Testis (tissue), 3 donors: ENCODE measurements around the gene HMGXB3. TPM values are rescaled to one million over a fixed set of nuclear protein-coding genes. Genes with fewer than 3 reads are reported as not detected.

ENCODE experiments used
- DNase-seq: peaks from one replicate; pipeline ENCODE4 v3.0.0-alpha.2; 2019
- H3K27ac ChIP-seq, 2 donors: fragments of 200-600 bp; sonication (generic); one replicate each; pipeline ENCODE4 v1.5.1; 2019
- H3K27me3 ChIP-seq: fragments of 200-600 bp; sonication (generic); one replicate; pipeline ENCODE4 v1.5.1; 2019
- H3K36me3 ChIP-seq: fragments of 200-600 bp; sonication (generic); one replicate; pipeline ENCODE4 v1.5.1; 2017; ENCODE audit warnings: low read depth; ENCODE audit errors: missing control alignments
- H3K4me1 ChIP-seq: fragments of 200-600 bp; sonication (generic); one replicate; pipeline ENCODE4 v1.5.1; 2019
- H3K4me3 ChIP-seq, 2 donors: fragments of 200-600 bp; sonication (generic); one replicate each; pipeline ENCODE4 v1.5.1; 2017 to 2019
- H3K9me3 ChIP-seq: fragments of 200-600 bp; sonication (generic); one replicate; pipeline ENCODE4 v1.5.1; 2017
- CTCF ChIP-seq, 3 experiments: fragments of 450-650 bp in 2 of 3; fragments of 200-600 bp in 1 of 3; sonication (generic) in 1 of 3; IDR thresholded peaks; one replicate each; pipeline ENCODE4 v1.5.1; 2016 to 2019; ENCODE audit warnings: antibody characterized with exemption in 3 of 3, mild to moderate bottlenecking in 2 of 3, moderate library complexity in 1 of 3
- POLR2A ChIP-seq: fragments of 450-650 bp; IDR thresholded peaks from one replicate; pipeline ENCODE4 v1.6.1; 2017; ENCODE audit warnings: antibody characterized with exemption, mild to moderate bottlenecking, moderate library complexity
- WGBS, 2 donors: methylation state at CpG; one replicate each; pipeline ENCODE4 v1.1.5; 2018; 5-methylcytosine and 5-hydroxymethylcytosine counted together
- intact Hi-C: fragments of 100-400 bp; cut with DNase I; formaldehyde crosslinking; loops from one replicate; pipeline ENCODE4 v1.15.1; 2023; ENCODE audit warnings: low total_unique reads
- polyA plus RNA-seq: library from polyadenylated mRNA; stranded (reverse); fragments of 350-450 nt; fragmentation: Illumina TruSeq; extraction: RNeasy Lipid Tissue Mini Kit (QIAGEN cat#74804); gene quantifications from one replicate; pipeline ENCODE4 v1.2.3, GENCODE V29; 2014; ENCODE audit warnings: low read depth, low replicate concordance; ENCODE audit not compliant: insufficient read depth
- total RNA-seq, 2 donors: library from RNA; depleted of rRNA; stranded (reverse); fragments of >200 nt; gene quantifications; one replicate each; pipeline ENCODE4 v1.2.3, GENCODE V29; 2016

HMGXB3 gene
- total and polyA plus RNA-seq, 3 donors from 2014 or later = 33.5 to 72.5 (median 63.6) TPM

GRCh38 chr5:150033334-150033733 lies 32.8 kb downstream of the HMGXB3 start:
- WGBS, 2 donors = 87 to 97% methylated on average over 4 of the region's 4 CpGs
- intact Hi-C loops = no loop called here
- H3K36me3 ChIP-seq = no peaks in the 10 kb centered on the region

GRCh38 chr5:150034662-150035061 lies 34.1 kb downstream of the HMGXB3 start:
- Histone ChIP-seq H3K27me3 (no peaks in the 10 kb centered on the region), H3K4me3 (no peak overlapping the region), H3K27ac (no peak overlapping the region), H3K4me1 (no peaks in the 10 kb centered on the region), H3K36me3 (no peaks in the 10 kb centered on the region), H3K9me3 (no peaks in the 10 kb centered on the region)
- no peak for TF ChIP-seq POLR2A
- no peak for TF ChIP-seq CTCF (IDR thresholded peaks at IDR 0.05)
- intact Hi-C loops = no loop called here
- no peak for DNase-seq
- WGBS, 2 donors = 69 to 71% methylated on average over 4 of the region's 4 CpGs

More at GRCh38 chr5:150033334-150033733, 32.8 kb downstream of the HMGXB3 start:
- Histone ChIP-seq H3K4me1 (no peaks in the 10 kb centered on the region), H3K9me3 (no peaks in the 10 kb centered on the region), H3K27me3 (no peaks in the 10 kb centered on the region), H3K4me3 (no peak overlapping the region), H3K27ac (no peak overlapping the region)
- no peak for TF ChIP-seq CTCF (IDR thresholded peaks at IDR 0.05)
- TF ChIP-seq POLR2A = no peak
- DNase-seq = no peak

GRCh38 chr5:150035139-150035895 lies 34.8 kb downstream of the HMGXB3 start:
- Histone ChIP-seq H3K36me3 (no peaks in the 10 kb centered on the region), H3K9me3 (no peaks in the 10 kb centered on the region), H3K27me3 (no peaks in the 10 kb centered on the region), H3K4me3 (no peak overlapping the region), H3K27ac (no peak overlapping the region), H3K4me1 (no peaks in the 10 kb centered on the region)
- DNase-seq = no peak
- intact Hi-C loops = no loop called here
- TF ChIP-seq POLR2A (no peak), CTCF (IDR thresholded peaks at IDR 0.05) (no peak)
- 79 to 87% methylated on average over 7 of the region's 7 CpGs for WGBS, 2 donors

- DNase-seq = no peak
- Histone ChIP-seq H3K27ac (no peak overlapping the region), H3K27me3 (no peaks in the 10 kb centered on the region), H3K36me3 (no peaks in the 10 kb centered on the region), H3K9me3 (no peaks in the 10 kb centered on the region), H3K4me3 (no peak overlapping the region), H3K4me1 (no peaks in the 10 kb centered on the region)
- 90 to 93% methylated on average over 9 of the region's 9 CpGs for WGBS, 2 donors
- intact Hi-C loops = no loop called here
- TF ChIP-seq POLR2A (no peak), CTCF (IDR thresholded peaks at IDR 0.05) (no peak)
Observed at GRCh38 chr5:150036513-150036912, 36.0 kb downstream of the HMGXB3 start.

GRCh38 chr5:150038547-150038946 lies 38.0 kb downstream of the HMGXB3 start:
- DNase-seq = no peak
- 75 to 78% methylated on average over 2 of the region's 2 CpGs for WGBS, 2 donors
- intact Hi-C loops = no loop called here

More at GRCh38 chr5:150038547-150038946, 38.0 kb downstream of the HMGXB3 start:
- no peaks in the 10 kb centered on the region for H3K36me3 ChIP-seq
- TF ChIP-seq CTCF (IDR thresholded peaks at IDR 0.05) (no peak), POLR2A (no peak)
- H3K27ac ChIP-seq = no peak overlapping the region
- H3K27me3 ChIP-seq = no peaks in the 10 kb centered on the region
- H3K4me1 ChIP-seq = peaks cover 2% of the 10 kb centered on the region
- H3K9me3 ChIP-seq = no peaks in the 10 kb centered on the region
- H3K4me3 ChIP-seq = no peak overlapping the region
